ENCODE results near the gene PLEKHH1. TPM values are rescaled to one million over a fixed set of nuclear protein-coding genes. Genes with fewer than 3 reads are reported as not detected.

The PLEKHH1 gene
- total and polyA plus RNA-seq, 9 of the 15 experiments (the other 6 are each of a cell fraction or from before 2014, with no cell fraction given): 0.76 to 5.9 (median 2.9) TPM

DNA sequence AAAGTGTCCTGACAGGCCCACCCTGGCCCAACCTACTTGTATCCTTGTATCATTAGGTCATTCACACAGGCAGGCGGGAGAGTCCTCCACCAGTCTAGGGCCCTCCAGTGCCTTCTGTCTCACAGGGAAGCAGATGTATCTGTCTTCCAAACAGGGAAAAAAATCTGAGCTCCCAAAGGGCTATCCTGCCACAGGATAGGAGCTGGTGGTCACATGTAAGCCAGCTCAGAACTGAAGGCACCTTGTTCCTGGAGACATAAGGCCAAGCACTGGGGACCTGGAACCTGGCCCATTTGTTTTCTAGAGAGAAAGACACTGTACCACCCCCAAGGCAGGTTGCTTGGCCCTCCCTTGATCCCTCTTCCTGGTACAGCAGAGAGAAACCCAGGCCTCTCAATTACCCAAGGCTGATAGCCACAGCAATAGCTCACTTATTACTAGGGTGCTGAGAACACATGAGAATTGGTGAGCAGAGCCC lies 19.4 kb upstream of the PLEKHH1 start:
- CTCF ChIA-PET (ENCODE audit: low intra/inter-chr PET ratio): no interaction called here

More for the DNA sequence above, 19.4 kb upstream of the PLEKHH1 start:
- Histone ChIP-seq H3K4me3 (no peak overlapping the region), H2AFZ (ENCODE audit: low read depth, low read length) (no peak overlapping the region), H3K4me2 (ENCODE audit: insufficient read depth, low read length) (no peak overlapping the region), H3K27ac (ENCODE audit: extremely low read depth, low read depth, low read length) (no peak overlapping the region), H3K4me1 (replicated peaks in 1 of 2; ENCODE audit: control insufficient read depth in 2 of 2, insufficient read depth in 2 of 2, low read length in 2 of 2) (peaks cover 0 to 16% of the 10 kb centered on the region in 2 experiments; a peak in 2 of 5 replicates), H3K79me2 (ENCODE audit: control insufficient read depth, insufficient read depth, low read length) (no peaks in the 10 kb centered on the region), H3K27me3 (ENCODE audit: control insufficient read depth in 2 of 2, insufficient read depth in 2 of 2, low read length in 2 of 2) (peaks cover 6 to 40% of the 10 kb centered on the region in 2 experiments; a peak in 3 of 5 replicates), H3K9me3 (replicated peaks; ENCODE audit: control insufficient read depth, insufficient read depth, low read depth, low read length) (no peaks in the 10 kb centered on the region), H3K9ac (ENCODE audit: insufficient read depth in 1 of 2, low read depth in 2 of 2, low read length in 2 of 2) (no peak overlapping the region), H3K36me3 (ENCODE audit: control insufficient read depth, insufficient read depth, low read length) (no peaks in the 10 kb centered on the region), H3K9me1 (ENCODE audit: control insufficient read depth, insufficient read depth, low read length) (no peaks in the 10 kb centered on the region), H4K20me1 (replicated peaks; ENCODE audit: control insufficient read depth, insufficient read depth, low read length) (no peaks in the 10 kb centered on the region)
- no peak for DNase-seq (ENCODE audit: extremely low read depth in 1 of 4, low spot score in 3 of 4)
- in situ Hi-C loops (cut with MboI) (no loop called here), intact Hi-C loops (cut with micrococcal nuclease) (no loop called here)
- no TSS peak for BruUV-seq (replicated peaks)
- no peak for ATAC-seq
- no peak for FAIRE-seq
- TF ChIP-seq DPF2 (IDR thresholded peaks at IDR 0.05): no peak
- no peak for TF ChIP-seq CHD2 (IDR thresholded peaks at IDR 0.05; ENCODE audit: low read depth, low read length)
- no peak for TF ChIP-seq SP2 (IDR thresholded peaks at IDR 0.05; ENCODE audit: extremely low read depth, low read depth, low read length, poor library complexity, severe bottlenecking)
- TF ChIP-seq PHB (CRISPR knock-in tag; IDR thresholded peaks at IDR 0.05): no peak
- TF ChIP-seq MAX (CRISPR knock-in tag; IDR thresholded peaks at IDR 0.05): no peak
- TF ChIP-seq PURB (CRISPR knock-in tag; IDR thresholded peaks at IDR 0.05; ENCODE audit: low read depth): no peak
- no peak for TF ChIP-seq DACH1 (IDR thresholded peaks at IDR 0.05; ENCODE audit: partially characterized antibody)
- TF ChIP-seq ZNF695 (CRISPR knock-in tag; IDR thresholded peaks at IDR 0.05): no peak
- TF ChIP-seq SMAD2 (IDR thresholded peaks at IDR 0.05; ENCODE audit: low read depth, low read length): no peak
- TF ChIP-seq TOE1 (IDR thresholded peaks at IDR 0.05; ENCODE audit: borderline replicate concordance): no peak
- TF ChIP-seq TOE1 (CRISPR knock-in tag; IDR thresholded peaks at IDR 0.05; ENCODE audit: borderline replicate concordance, low read depth): no peak
- TF ChIP-seq RFX5 (IDR thresholded peaks at IDR 0.05; ENCODE audit: low read depth, low read length): no peak
- no peak for TF ChIP-seq ZNF583 (CRISPR knock-in tag; IDR thresholded peaks at IDR 0.05)
- no peak for TF ChIP-seq ZFP91 (CRISPR knock-in tag; IDR thresholded peaks at IDR 0.05)
- TF ChIP-seq NR3C1 (CRISPR knock-in tag; IDR thresholded peaks at IDR 0.05): no peak
- TF ChIP-seq ZNF639 (CRISPR knock-in tag; conservative IDR thresholded peaks at IDR 0.05 in 1 of 2, IDR thresholded peaks at IDR 0.05 in 1 of 2): no peak
- TF ChIP-seq TCF3 (CRISPR knock-in tag; IDR thresholded peaks at IDR 0.05): no peak
- no peak for TF ChIP-seq SMC3 (conservative IDR thresholded peaks at IDR 0.05; ENCODE audit: insufficient read depth, low read depth, low read length)
- TF ChIP-seq, protein P1, sequence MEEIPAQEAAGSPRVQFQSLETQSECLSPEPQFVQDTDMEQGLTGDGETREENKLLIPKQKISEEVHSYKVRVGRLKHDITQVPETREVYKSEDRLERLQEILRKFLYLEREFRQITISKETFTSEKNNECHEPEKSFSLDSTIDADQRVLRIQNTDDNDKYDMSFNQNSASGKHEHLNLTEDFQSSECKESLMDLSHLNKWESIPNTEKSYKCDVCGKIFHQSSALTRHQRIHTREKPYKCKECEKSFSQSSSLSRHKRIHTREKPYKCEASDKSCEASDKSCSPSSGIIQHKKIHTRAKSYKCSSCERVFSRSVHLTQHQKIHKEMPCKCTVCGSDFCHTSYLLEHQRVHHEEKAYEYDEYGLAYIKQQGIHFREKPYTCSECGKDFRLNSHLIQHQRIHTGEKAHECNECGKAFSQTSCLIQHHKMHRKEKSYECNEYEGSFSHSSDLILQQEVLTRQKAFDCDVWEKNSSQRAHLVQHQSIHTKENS (CRISPR knock-in tag; IDR thresholded peaks at IDR 0.05): no peak
- POLR2A ChIA-PET: interaction anchor here (0.6 kb wide), 1 partner anchor 906 kb away, joined by 4 read pairs; no protein-coding TSS in a partner anchor
- WGBS (ENCODE audit: insufficient coverage, low coverage, missing lambda C conversion rate): no CpG with 5 or more reads among the region's 1 CpG

Measured in K562 (cell line).